ENCODE measurements around the gene POU6F2.
"Not testable (repeated sequence)": the region's sequence is repeated elsewhere in the genome, so short reads cannot be mapped to it uniquely, and the experiment has no call there.

The POU6F2 gene

DNA sequence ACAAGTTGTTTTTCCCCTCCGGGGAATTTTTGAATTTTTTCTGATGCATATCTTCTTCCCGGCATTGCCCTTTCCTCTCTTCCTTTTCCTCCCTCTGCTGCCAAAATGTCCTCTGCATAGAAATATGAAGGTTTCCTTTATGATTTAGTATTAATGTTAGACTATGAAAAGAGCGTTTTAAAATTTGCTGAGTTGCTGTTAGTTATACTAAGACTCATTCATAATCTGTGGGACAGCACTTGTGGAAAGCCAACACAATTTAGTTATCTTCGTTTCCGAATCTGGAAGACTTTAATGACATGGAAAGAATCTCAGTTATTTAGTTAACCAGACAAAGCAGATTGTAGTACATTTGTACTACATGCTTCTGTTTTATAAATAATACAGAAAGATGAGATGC, 25.0 kb downstream of the POU6F2 start:
- DNase-seq = no peak

DNA sequence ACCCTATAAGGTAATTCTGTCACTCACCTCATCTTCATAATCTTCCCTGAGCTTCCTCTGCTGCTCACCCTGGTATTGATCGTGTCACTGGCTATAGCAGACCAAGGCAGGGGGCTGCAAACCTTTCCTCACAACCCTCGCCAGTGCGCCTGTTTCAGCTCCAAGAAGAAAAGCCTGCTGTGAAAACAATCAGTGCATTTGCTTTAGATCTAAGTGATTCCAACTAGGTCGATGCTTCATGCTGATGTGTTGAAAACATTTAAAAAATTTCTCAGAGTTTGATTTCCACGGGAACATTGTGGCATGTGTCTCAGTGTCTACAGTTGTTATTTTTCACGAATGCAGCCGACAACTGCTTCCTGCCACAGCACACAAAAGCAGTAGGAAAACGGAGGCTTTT, 27.3 kb downstream of the POU6F2 start:
- DNase-seq = no peak

DNA sequence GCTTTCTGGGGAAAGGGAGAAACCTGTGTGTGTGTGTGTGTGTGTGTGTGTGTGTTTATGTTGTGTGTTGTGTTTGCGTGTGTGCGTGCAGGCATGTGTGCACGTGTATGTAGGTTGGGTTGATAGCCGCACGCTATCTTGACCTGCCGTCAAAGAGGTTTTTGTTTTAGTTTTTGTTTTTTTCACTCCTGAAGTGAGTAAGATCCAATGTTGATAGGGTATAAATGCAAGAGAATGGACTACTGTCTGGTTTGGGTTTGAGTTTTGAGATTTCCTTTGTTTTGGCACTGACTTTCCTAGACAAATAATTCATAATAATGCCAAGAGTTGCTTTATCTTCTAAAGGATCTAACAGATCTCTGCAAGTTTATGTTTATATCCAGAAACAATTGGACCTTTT, 27.8 kb downstream of the POU6F2 start:
- no peak for DNase-seq

DNA sequence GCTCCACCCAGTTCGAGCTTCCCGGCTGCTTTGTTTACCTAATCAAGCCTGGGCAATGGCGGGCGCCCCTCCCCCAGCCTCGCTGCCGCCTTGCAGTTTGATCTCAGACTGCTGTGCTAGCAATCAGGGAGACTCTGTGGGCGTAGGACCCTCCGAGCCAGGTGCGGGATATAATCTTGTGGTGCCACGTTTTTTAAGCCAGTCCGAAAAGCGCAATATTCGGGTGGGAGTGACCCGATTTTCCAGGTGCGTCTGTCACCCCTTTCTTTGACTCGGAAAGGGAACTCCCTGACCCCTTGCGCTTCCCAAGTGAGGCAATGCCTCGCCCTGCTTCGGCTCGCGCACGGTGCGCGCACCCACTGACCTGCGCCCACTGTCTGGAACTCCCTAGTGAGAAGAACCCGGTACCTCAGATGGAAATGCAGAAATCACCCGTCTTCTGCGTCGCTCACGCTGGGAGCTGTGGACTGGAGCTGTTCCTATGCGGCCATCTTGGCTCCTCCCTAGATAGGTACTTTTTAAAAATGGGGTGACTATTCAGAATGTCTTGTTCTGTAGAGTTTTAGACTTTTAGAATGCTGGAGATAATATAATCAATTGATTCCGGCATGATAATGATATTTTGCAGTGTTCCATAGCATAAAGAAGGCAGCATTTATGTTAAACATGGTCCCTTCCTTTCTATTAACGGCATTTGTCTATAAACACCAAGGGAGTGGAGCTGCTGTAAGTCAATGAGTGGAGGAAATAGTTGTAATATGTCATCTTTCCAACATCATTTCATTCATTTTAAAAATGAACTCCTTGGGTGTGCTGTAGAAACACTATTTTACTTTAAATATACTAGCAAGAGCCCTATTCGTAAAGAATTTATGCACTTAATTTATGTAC, 35.6 kb downstream of the POU6F2 start:
- DNase-seq = not testable (repeated sequence)

DNA sequence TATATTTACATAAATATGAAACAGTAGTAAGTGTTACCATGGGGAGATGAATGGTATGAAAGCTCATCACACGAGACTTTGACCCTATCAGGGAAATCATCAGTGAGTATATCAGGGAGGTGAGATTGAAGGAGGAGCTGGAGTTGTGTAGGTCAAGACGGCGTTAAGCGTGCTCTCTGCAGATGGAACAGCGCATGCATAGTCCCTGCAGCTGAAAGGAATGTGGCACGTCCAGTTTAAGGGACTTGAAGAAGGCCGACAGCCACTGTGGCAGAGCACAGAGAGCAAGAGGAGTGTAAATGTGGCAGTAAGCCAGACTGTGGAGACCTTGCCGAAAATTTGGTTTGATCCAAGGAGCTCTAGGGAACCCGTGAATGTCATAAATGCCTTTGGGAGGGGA, 38.9 kb downstream of the POU6F2 start:
- DNase-seq = no peak

DNA sequence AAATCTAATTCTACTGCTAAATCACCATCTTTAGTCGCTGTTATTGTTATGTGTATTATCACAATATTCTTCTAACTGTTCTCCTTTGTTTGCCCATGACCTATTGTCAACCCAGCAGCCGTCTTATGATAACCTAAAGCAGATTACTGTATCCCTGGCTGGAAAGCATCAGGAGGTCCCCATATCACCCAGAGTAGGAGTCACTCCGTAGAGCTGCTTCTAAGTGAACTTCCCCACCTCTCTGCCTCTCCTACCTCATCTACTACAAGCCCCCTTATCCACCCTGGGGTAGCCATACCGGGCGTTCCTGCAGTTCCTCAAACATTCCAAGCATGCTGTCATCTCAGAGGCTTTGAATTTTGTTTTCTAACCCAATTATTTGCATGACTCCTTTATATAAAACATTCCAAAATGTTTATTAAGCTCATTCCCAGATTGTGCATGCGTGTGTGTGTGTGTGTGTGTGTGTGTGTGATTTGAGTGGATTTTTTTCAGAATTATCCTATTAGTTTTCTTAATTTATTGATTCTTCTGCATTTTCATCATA, 39.7 kb downstream of the POU6F2 start:
- peak; percentile 74 for DNase-seq

DNA sequence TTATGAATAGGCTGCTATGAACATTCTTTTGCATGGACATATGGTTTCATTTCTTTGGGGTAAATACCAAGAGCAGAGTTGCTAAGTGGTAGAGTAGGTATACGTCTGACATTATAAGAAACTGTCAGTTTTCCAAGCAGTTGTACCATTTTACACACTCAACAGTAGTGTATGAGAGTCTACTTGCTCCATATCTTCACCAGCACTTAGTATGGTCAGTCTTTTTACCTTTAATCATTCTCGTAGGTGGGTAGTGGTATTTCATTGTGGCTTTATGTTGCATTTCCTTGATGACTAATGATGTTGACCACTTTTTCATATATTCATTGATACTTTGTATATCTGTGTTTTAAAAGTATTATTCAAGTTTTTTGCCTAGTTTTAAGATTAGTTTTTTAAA, 45.1 kb downstream of the POU6F2 start:
- DNase-seq = no peak

DNA sequence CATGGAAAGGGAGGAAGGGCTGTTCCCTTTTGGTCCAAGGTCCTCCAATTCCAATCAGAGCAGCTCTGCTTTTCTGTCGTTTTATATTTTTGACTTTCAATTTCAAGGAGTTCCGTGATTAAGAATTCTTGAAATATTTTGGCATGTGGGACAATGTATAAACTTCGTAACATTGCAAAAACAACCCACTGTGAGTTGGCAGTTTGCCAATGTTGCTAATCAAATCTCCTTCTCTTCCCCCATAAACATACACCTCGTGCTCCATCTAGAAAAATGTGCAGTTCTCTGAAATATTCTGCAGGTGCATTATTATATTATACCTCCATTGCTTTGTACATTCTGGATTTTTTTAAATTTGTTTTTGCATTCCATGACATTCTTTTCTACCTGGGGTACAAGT, 49.8 kb downstream of the POU6F2 start:
- DNase-seq = peak; percentile 9

DNA sequence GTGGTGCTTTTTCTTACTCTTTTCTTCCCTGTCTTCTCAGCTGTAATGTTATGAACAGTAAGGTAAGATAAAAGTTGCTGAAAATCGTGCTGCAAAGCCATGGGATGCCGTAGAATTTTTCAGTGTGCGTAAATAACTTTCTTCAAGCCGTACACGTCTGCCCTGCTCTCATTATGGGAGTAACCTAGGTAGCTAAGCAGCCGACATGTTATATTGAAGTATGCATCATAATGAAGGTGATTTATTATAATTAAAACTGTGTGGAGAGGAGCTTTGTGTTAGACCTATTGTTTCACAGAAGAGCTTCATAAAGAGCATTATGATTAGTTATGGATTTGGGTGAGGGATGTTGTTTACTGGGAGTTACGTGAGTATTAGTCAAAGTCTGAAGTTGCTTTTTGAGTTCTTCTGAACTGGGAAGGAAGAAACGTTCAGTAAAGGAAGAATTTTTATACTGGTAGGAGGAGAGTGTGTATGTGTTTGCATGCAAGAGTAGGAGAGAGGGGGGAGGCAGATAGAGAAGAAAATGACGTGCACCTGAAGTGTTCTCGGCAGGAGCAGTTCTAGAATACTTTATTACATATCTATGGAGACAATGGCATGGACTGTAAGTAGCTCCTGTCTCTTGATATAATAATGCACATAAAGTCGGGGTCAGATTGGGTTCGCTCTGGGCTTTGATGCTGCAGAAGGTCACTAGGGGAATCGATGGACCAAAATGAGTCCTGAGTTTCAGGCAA, 56.3 kb downstream of the POU6F2 start:
- no peak for DNase-seq

DNA sequence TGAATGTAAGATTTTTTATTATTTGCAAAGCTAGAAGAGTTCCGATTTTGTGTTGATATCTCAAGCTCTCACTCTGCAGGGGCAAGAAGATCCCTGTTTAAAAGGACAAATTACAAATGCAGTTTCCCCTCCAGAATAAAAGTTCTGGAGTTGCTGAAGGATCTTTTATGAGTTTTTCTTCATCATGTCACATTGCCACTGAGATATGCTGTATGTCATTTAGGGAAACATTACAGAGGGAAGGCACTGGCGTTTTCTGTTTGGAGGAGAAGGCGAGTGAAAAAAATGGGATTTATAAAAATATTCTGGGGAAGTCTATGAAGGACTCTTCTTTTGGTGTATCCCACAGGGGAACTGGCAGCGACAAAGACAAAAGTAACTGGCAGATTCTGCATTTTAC, 57.4 kb downstream of the POU6F2 start:
- no peak for DNase-seq

DNA sequence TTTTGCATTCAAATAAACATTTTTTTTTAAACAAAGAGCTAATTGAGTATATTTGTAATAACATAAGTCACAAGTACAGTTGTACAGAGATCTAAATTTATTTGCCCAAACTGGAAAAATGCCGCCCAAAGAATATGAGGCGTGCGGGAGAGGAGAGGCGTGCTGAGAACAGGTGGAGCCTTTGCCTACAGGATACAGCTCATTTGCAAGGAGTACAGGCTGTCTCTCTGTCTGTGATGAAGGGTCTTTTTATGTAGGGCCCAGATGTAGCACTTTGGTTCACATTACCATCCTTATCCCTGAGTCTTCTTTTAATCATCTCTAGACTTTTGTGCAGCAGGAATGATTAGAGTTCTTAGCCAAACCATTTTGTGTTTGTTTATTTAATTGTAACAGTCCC, 58.2 kb downstream of the POU6F2 start:
- no peak for DNase-seq

DNA sequence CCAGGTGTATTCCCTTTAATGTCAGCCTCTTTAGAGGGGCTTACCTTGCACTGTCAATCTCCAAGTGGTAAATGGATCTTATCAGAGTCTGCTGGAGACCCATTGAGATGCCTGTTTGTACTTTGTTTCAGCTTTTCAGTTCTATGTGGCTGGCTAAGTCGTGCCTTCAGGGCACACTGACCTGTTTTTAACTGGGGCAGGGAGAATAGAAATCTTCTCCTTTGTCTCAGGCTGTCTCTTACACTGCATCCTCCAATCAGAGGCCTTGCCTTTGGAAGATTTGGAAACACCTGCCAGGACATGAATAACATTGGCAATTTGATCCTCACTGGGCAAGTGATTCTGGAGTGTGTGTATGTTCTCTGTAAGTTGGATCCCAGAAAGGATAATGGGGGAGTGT, 65.0 kb downstream of the POU6F2 start:
- no peak for DNase-seq

DNA sequence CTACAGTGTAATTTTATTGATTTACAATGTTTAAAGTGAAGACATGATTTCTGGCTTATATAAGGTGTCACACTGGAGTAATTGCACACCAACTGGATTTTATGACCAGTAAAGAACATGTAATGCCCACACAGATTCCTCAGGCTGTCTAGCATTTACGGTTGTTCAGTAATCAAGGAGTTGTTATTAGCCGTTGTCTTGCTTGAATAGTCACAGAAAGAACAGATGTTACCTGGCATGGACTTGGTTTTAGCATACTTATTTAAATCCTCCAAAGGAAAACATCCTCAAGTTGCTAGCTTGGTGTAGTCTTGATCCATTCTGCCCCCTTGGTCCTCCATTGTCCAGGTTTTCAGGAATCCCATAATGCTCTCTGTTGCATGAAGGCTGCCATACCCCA, 65.8 kb downstream of the POU6F2 start:
- DNase-seq = no peak

DNA sequence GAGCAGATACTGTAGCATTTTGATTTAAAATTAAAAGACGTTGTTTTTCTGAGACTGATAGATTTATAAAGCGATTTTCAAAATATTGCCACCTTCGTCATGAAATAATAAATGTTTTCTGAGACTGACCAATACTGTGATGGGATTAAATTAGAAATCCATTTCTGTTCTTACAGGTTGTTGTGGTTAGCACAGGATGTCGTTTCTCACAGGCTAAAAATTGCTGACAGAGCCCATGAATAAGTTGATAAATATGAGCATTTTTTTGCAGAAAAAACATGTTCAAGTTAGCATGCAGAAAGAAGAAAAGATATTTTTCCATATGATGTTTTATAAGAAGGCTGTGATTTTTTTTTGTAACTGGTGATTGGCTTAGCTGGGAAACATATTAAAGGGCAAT, 66.8 kb downstream of the POU6F2 start:
- peak; percentile 3 for DNase-seq

DNA sequence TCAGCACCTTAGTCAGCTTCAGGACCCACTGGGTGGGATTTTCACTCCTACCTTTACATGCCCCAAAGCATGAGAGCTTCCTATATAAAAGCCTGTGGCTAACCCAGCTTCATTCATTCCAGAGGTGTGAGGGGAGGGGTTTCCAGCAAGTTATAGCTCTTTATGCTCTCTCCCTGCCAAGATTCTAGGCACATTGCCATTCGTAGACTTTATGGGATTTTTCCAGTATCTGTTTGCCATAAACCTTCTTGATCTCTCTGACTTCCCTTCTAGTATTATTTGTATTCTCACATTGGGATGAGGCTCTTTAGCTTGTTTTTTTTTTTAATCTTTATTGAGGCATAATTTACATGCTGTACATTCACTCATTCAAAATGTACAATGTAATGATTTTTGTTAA, 67.5 kb downstream of the POU6F2 start:
- DNase-seq = no peak

DNA sequence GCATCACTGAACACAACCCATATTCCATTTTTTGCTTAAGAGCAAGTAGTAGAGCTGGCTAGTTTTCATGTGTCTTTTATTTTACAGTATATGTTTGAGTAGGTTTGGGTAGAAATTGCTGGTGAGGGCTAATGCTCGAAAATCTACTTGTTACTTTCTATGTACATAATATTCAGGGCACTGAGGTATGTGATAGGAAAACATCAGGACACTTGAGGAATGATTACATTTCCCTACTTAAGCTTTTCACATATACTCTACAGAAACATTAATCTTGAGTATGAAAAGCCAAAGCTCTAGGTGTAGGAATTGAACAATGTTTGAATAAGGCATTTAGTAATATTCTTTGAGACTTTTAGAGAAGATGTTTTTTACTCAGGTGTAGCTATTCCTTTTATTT, 73.6 kb downstream of the POU6F2 start:
- DNase-seq = no peak

DNA sequence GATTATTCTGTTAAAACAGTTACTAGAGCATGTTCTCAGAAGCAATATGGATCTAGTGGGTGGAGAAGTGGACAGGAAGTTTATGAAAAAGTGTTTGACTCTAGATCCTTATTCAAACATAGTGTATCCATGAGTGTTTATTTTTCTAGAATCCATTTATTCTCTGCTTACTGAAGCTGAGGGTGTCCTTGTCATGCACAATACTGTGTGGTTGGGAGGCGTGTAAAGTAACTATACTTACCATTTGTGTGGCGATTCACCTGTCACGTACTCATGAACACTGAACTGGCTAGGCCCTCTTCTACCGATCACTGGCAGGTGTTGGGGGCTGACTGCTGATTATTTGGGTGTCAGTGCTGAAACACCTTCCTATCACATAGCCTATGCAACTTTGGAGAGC, 74.0 kb downstream of the POU6F2 start:
- no peak for DNase-seq

DNA sequence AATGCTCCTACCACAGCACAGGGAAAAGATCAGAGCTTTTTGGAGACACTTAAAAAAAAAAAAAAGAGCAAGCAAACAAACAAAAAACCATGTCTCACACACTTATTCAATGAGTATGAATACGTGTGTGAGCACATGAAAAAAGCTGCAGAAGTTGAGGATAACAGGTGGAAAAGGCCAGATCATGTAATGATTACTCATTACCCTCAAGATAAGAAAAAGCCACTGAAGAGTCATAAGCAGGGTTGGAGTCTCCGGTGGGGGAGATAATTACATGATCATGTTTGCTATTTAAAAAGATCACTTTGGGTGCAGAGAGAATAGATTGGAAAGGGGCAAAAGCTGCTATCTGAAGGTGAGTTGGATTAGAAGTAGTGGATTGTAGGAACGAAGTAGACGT, 77.0 kb downstream of the POU6F2 start:
- DNase-seq = no peak

DNA sequence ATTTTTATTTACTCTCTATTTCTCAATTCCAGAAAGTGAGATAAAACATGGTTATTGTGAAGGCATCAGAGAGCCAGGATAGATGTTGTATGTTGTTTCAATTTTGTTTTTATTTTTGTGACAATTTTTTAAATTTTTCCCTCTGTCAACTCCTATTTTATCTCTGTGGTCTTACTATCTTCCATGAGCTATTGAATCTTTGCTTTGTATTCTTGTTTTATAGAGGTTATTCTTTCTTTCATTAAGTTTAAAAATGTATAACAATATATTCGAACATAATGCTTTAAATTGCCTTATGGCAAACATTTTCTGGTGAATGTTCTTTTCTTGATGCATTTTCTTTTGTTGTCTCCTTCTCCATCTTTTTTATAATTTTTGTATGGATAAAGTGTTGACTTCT, 78.4 kb downstream of the POU6F2 start:
- no peak for DNase-seq

DNA sequence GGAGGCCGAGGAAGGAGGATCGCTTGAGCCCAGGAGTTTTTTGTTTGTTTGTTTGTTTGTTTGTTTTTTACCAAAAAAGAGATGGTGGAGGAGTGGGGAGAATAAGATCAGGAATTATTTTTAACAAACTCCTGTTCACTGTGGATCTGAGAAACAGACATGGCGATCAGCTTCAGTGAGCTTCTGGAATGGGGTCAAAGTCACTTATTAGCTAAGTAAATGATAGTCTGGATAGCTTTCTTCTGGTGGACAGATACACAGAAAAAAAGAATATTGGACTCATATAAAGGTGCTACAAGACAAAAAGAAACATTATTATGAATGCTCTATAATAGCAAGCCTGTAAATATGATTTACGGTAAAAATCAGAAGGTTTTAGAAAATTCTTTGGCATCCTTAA, 85.1 kb downstream of the POU6F2 start:
- no peak for DNase-seq

DNA sequence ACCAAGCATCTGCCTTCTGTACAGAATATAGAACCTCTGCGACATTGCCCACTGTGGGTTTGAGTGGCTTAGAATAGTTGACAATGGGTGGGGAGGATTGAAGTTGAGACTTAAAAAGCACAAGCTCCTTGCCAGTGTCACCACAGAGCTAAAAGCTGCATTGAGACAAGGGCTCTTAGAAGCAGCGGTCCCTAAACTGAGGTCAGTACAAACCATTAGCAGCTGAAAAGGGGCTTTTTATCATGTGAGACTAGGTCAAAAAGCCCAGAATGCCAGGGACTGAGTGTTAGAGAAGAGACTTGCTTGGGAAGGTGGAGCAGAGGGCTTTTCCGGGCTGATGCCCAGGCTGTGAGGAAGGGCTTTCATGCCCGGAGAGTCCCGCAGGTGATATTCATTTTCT, 91.3 kb downstream of the POU6F2 start:
- no peak for DNase-seq

DNA sequence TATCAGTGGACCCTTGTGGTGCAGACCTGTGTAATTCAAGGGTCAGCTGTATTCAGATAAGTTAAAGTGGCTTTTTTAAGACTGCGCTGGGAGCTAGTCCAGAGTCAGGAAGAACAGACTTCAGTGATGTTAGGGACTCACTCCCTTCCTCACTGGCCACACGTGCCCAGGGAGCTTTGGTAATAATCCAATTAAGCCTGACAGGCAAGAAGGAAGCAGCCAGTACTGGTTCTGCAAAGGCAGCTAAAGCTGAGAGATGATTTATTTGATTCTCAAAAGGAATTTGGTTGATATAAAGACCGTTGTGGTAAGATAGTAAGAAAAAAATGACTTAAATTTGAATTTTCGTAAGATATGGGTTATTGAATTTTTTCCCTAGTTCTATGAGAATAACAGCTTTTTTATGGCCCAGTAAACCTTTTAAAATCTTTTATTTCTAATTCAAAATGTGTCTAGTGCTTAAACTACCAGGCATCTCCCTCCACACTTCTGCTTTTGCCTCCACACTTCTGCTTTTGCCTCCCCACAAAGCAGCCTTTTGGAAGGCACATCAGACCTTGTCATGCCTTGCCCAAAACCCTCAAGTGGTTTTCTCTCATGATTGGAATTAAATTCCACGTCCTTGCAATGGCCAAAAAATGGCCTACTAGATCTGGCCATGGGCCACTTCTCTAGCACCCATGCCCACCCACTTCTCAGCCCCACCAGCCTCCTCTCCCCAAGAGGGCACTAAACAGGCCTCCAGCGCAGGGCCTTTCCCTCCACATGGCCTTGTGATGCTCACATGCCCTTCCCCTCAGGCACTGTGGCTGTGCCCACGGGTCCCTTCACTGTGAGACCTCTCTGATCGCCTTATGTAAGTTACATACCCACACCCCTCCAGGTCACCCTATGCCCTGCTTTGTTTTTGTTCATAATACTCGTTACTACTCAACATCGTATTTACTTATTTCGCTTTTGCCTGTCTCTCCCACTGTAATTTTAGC, 92.5 kb downstream of the POU6F2 start:
- DNase-seq = no peak

DNA sequence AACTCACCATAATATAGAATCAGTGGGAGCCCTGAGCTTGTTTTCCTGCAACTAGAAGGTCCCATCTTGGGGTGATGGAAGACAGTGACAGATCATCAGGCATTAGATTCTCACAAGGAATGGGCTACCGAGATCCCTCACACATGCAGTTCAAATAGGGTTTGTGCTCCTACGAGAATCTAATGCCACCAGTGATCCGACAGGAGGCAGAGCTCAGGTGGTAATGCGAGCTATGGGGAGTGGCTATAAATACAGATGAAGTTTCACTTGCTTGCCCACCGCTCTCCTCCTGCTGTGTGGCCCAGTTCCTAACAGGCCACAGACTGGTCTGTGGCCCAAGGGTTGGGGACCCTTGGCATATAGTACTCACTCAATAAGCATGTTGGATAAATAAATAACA, 93.4 kb downstream of the POU6F2 start:
- no peak for DNase-seq

All from fibroblast of skin of scalp (primary cell).